DND-41 (cell line): ENCODE results near the gene ITPR1.

Experiments
- ATAC-seq: fragments of 200-7000 bp; cut with Tn5 transposase; 3 replicates; pipeline ENCODE4 v1.9.1; 2021; ENCODE audit warnings: low read depth; ENCODE audit not compliant: insufficient read depth
- DNase-seq: peaks from one replicate; pipeline ENCODE4 v3.0.0-alpha.2; 2020
- H2AFZ ChIP-seq: 2 replicates; pipeline ENCODE4 v1.6.0; 2012; ENCODE audit warnings: low read depth, low read length
- H3K27ac ChIP-seq: 2 replicates; pipeline ENCODE4 v1.5.1; 2012; ENCODE audit warnings: low read length, inconsistent platforms
- H3K27me3 ChIP-seq: fragments of 200-600 bp; sonication (generic); 2 replicates; pipeline ENCODE4 v1.6.0; 2012; ENCODE audit warnings: low read length, mild to moderate bottlenecking, inconsistent platforms; ENCODE audit not compliant: insufficient read depth, poor library complexity
- H3K36me3 ChIP-seq: 2 replicates; pipeline ENCODE4 v1.5.1; 2012; ENCODE audit warnings: low read length, inconsistent platforms; ENCODE audit not compliant: insufficient read depth
- H3K4me1 ChIP-seq: 2 replicates; pipeline ENCODE4 v1.5.1; 2012; ENCODE audit warnings: mild to moderate bottlenecking, low read length; ENCODE audit not compliant: insufficient read depth
- H3K4me2 ChIP-seq: 2 replicates; pipeline ENCODE4 v1.6.0; 2012; ENCODE audit warnings: mild to moderate bottlenecking, moderate library complexity, low read length, inconsistent platforms; ENCODE audit not compliant: insufficient read depth
- H3K4me3 ChIP-seq, 2 experiments: fragments of 200-600 bp in 1 of 2; shearing (Covaris generic) in 1 of 2; 2 replicates each; pipeline ENCODE4 v1.5.1; 2012 to 2016; ENCODE audit warnings: inconsistent platforms in 2 of 2, low read length in 2 of 2, mild to moderate bottlenecking in 2 of 2, low read depth in 1 of 2, moderate library complexity in 1 of 2
- H3K79me2 ChIP-seq: 2 replicates; pipeline ENCODE4 v1.6.0; 2012; ENCODE audit warnings: low read length, inconsistent platforms; ENCODE audit not compliant: insufficient read depth
- H3K9ac ChIP-seq: 2 replicates; pipeline ENCODE4 v1.6.0; 2012; ENCODE audit warnings: low read depth, mild to moderate bottlenecking, inconsistent platforms, low read length, moderate library complexity
- H3K9me3 ChIP-seq: 2 replicates; pipeline ENCODE4 v1.5.1; 2012; ENCODE audit warnings: low read length, moderate library complexity, mild to moderate bottlenecking, inconsistent platforms; ENCODE audit not compliant: insufficient read depth, severe bottlenecking
- H4K20me1 ChIP-seq: 2 replicates; pipeline ENCODE4 v1.6.0; 2012; ENCODE audit warnings: low read length; ENCODE audit not compliant: insufficient read depth
- CTCF ChIP-seq: IDR thresholded peaks from 2 replicates; pipeline ENCODE4 v1.5.1; 2012; ENCODE audit warnings: borderline replicate concordance, low read length, moderate library complexity, mild to moderate bottlenecking; ENCODE audit not compliant: poor library complexity, severe bottlenecking; ENCODE audit errors: extremely low read depth
- EZH2 ChIP-seq: IDR thresholded peaks from 3 replicates; pipeline ENCODE4 v1.6.1; 2012; ENCODE audit warnings: borderline replicate concordance, low read depth, mild to moderate bottlenecking, moderate library complexity, low read length, inconsistent platforms; ENCODE audit not compliant: severe bottlenecking

The ITPR1 gene

GRCh38 chr3:4562595-4562994, 69.4 kb downstream of the ITPR1 start:
- Histone ChIP-seq H2AFZ (no peak overlapping the region), H3K27ac (no peak overlapping the region), H3K27me3 (no peaks in the 10 kb centered on the region), H3K9me3 (no peaks in the 10 kb centered on the region), H3K4me3 (no peak overlapping the region), H3K36me3 (no peaks in the 10 kb centered on the region), H3K79me2 (no peaks in the 10 kb centered on the region), H3K4me1 (no peaks in the 10 kb centered on the region), H3K9ac (no peak overlapping the region), H3K4me2 (no peak overlapping the region), H4K20me1 (no peaks in the 10 kb centered on the region)
- no peak for TF ChIP-seq CTCF
- ATAC-seq: no peak
- DNase-seq: no peak

DNA sequence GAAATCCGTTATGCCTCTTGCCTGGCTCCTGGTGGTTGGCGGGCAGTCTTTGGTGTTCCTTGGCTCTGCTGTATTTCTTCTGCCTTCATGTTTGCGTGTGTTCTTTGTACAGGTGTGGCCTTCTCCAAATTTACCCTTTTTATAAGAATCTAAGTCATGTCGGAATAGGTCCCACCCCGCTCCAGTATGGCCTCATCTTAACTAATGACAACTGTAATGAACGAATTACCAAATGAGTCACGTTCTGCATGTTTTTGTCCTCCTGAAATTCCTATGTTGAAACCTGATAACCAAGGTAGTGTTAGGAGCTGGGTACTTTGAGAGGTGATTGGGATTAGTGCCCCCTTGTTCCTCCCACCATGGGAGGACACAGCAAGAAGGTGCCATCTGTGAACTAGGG, 71.1 kb downstream of the ITPR1 start:
- H3K36me3 ChIP-seq: no peaks in the 10 kb centered on the region
- ATAC-seq (no peak), DNase-seq (no peak)
- H3K27me3 ChIP-seq: no peaks in the 10 kb centered on the region
- H4K20me1 ChIP-seq: no peaks in the 10 kb centered on the region
- H3K4me1 ChIP-seq: no peaks in the 10 kb centered on the region
- no peaks in the 10 kb centered on the region for H3K9me3 ChIP-seq
- no peak overlapping the region for H3K9ac ChIP-seq
- no peaks in the 10 kb centered on the region for H3K79me2 ChIP-seq
- H3K27ac ChIP-seq: no peak overlapping the region
- no peak overlapping the region for H2AFZ ChIP-seq
- H3K4me3 ChIP-seq: no peak overlapping the region
- TF ChIP-seq EZH2 (no peak), CTCF (no peak)
- no peak overlapping the region for H3K4me2 ChIP-seq

DNA sequence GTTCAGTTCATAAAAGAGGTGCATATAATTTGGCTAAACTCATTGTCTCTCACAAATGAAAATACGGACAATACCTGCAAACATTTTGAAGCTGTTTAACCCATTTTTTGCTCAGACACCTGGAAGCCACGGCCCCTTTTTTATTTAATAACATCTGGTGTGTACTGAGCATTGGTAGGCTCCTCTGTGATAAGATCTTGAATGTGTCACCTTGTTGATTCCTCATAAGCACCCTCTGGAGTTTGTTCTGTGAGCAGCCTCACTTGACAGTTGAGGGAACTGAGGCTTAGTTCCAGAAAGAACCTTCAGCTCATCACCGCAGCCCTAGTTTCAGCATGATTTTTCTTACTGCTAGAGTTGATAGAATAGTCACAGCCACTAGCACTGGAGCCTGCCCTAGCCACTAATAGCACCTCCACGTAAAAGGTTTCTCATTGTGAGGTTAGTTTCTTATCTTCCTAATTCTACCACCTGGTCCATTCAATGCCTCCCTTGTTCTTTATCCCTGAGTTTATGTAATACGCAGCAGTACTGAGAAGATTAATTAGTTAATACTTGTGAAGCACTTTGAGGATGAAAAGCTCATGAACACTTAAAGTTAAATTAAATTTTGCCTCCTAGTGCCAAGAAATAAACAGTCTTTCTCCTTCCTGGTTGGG, 71.9 kb downstream of the ITPR1 start:
- H3K27ac ChIP-seq: no peak overlapping the region
- H3K27me3 ChIP-seq: no peaks in the 10 kb centered on the region
- TF ChIP-seq CTCF (no peak), EZH2 (no peak)
- H3K9ac ChIP-seq: no peak overlapping the region
- no peaks in the 10 kb centered on the region for H3K79me2 ChIP-seq
- H3K36me3 ChIP-seq: no peaks in the 10 kb centered on the region
- DNase-seq (no peak), ATAC-seq (no peak)
- no peak overlapping the region for H3K4me2 ChIP-seq
- no peaks in the 10 kb centered on the region for H4K20me1 ChIP-seq
- H3K4me1 ChIP-seq: no peaks in the 10 kb centered on the region
- H3K4me3 ChIP-seq: no peak overlapping the region
- H2AFZ ChIP-seq: no peak overlapping the region
- H3K9me3 ChIP-seq: no peaks in the 10 kb centered on the region

DNA sequence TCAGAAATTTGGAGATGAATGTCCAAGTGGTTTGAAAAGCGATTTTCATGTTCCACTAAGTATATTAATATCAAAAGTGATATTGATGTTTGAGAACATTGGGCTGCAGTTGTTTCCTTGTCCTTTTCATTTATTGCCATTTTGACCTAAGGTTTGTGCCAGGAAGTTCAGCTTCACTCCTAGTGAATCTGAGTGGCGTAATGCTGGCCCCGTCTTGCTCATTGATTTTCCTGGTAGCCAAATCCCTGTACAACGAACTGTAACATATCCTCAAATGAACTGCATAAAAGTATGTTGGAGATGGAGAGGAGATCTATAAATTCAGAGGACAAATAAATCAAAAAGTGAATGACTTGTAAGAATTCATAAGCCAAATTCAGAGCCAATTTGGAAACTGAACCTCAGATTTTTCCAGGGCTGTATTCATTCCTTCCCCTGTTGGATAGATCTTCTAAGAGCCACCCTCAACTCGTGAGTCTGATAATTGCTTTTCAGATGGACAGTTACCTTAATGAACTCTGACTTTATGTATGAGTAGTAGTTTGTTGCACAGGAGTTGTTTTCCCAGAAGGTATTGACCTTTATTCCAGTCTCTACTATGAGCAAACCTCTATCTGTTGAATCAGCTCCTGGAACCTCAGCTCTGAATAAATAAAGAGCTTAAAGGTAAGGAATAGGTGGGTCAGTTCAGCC, 72.8 kb downstream of the ITPR1 start:
- DNase-seq (no peak), ATAC-seq (no peak)
- Histone ChIP-seq H3K4me2 (no peak overlapping the region), H3K27me3 (no peaks in the 10 kb centered on the region), H4K20me1 (no peaks in the 10 kb centered on the region), H3K4me1 (no peaks in the 10 kb centered on the region), H3K36me3 (no peaks in the 10 kb centered on the region), H3K9ac (no peak overlapping the region), H3K79me2 (no peaks in the 10 kb centered on the region), H3K27ac (no peak overlapping the region), H3K9me3 (no peaks in the 10 kb centered on the region), H2AFZ (no peak overlapping the region), H3K4me3 (no peak overlapping the region)
- TF ChIP-seq CTCF (no peak), EZH2 (no peak)
